ENCODE results near the gene VEPH1. TPM values are rescaled to one million over a fixed set of nuclear protein-coding genes. Genes with fewer than 3 reads are reported as not detected.

VEPH1 gene
- total RNA-seq, 1 experiment from 2014 or later = not detected

DNA sequence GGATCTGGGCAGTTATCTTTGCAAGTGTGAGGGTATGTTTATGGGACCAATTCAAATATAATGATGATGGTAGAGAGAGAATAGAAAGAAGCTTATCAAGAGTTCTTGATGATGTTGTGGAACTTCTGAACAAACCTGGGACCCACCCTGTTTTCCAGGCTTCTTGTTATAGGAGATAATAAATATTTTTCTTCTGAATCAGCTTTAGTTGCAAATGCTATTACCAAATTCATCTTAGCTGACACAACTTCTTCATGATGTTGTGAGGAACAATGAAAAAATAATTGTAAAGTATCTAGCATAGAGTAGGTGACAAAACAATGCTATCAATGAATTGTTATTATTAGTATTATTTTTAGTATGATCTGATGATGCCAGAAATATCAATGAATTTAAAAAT, 110.1 kb downstream of the VEPH1 start:
- H3K4me3 ChIP-seq = no peak overlapping the region
- H3K9me3 ChIP-seq = no peaks in the 10 kb centered on the region; the same call in 1 of the 2 replicates
- no peak for DNase-seq
- no peaks in the 10 kb centered on the region for H3K36me3 ChIP-seq
- no peaks in the 10 kb centered on the region for H3K27me3 ChIP-seq

GRCh38 chr3:157392104-157392503, 111.1 kb downstream of the VEPH1 start:
- DNase-seq = no peak

DNA sequence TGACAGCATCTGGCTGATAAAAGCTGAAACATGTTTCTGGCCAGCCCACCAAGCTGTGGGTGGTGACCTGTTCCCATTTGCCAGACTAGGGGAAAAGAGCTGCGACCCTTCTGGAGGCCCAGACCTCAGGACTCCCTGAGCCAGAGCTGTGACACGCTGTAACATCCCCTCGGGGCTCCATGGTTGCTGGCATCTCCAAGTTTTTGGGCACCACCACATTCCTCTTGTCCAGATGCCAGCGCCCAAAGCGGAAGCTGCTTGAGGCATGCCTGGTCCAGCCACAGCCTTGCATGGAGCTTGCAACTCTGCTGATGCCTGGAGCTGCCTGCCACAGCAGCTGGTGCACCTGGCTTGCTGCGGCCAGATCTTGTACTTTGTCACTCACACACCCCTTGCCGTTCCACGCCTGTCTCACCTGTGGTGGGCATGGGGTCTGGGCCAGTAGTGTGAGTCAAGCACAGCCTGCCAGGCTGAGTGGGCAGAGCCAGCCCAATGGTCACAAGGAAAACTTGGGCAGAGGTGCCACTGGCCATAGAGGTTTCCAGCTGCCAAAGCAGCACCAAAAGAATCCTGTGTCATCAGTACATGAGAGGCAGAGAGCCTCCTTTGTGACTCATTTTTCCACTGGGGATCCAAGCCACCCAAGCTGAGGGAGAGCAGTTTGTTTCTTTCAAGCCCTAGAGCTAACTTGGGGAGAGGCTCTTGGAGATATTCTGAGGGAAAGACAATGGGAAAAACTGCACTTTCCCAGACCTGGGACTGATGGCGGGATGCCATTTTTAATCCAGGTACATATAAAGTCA, 112.3 kb downstream of the VEPH1 start:
- H3K36me3 ChIP-seq = no peaks in the 10 kb centered on the region
- no peaks in the 10 kb centered on the region; the same call in 1 of the 2 replicates for H3K9me3 ChIP-seq
- no peaks in the 10 kb centered on the region for H3K27me3 ChIP-seq
- no peak overlapping the region for H3K4me3 ChIP-seq
- peak; percentile 25 for DNase-seq

More at GRCh38 chr3:157392104-157392503, 111.1 kb downstream of the VEPH1 start:
- Histone ChIP-seq H3K27me3 (no peaks in the 10 kb centered on the region), H3K9me3 (no peaks in the 10 kb centered on the region; the same call in 1 of the 2 replicates), H3K36me3 (no peaks in the 10 kb centered on the region), H3K4me3 (no peak overlapping the region)

DNA sequence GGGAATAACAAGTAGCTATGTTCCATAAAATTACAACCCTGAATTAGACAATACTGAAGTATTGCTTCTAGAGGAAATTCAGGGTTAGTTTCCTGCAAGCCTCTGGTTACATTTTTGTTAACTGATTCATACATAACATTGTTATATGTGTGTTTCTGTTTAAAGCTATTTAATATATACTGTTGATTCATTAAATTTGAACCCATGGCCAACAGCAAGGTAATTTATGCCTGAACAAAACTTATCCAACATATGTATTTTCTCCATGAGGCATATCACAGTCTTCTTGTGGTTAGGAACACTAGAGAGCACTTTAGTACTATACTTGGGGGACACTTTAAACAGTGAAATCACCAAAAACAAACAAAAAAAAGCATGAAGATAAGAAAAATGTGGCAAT, 114.2 kb downstream of the VEPH1 start:
- no peaks in the 10 kb centered on the region for H3K27me3 ChIP-seq
- DNase-seq = no peak
- no peaks in the 10 kb centered on the region for H3K36me3 ChIP-seq
- H3K9me3 ChIP-seq = no peaks in the 10 kb centered on the region; the same call in 1 of the 2 replicates
- H3K4me3 ChIP-seq = no peak overlapping the region

GRCh38 chr3:157387708-157388435, 115.3 kb downstream of the VEPH1 start:
- no peak for DNase-seq
- Histone ChIP-seq H3K9me3 (no peaks in the 10 kb centered on the region), H3K27me3 (no peaks in the 10 kb centered on the region), H3K4me3 (no peak overlapping the region), H3K36me3 (no peaks in the 10 kb centered on the region)

- DNase-seq = no peak
- Histone ChIP-seq H3K36me3 (no peaks in the 10 kb centered on the region), H3K27me3 (no peaks in the 10 kb centered on the region), H3K9me3 (no peaks in the 10 kb centered on the region), H3K4me3 (no peak overlapping the region)
Observed at GRCh38 chr3:157384491-157384890, 118.7 kb downstream of the VEPH1 start.

DNA sequence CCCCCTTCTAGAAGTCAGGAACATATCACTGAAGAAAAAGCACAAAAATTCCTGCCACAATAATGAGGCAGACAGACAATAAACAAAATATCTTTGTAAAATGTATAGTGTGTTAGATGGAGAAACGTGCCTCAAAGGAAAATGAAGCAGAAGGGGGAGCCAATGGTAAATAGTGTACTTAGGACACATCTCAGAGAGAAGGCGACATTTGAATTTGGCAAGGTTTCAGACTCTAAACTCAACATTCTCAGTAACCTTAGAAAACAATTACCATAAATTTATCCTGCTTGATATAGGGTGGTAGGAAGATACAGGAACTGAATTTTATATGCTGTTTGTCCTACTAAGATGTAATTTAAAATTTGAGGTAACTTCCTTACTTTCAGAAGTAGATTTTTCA, 119.2 kb downstream of the VEPH1 start:
- no peaks in the 10 kb centered on the region for H3K27me3 ChIP-seq
- H3K9me3 ChIP-seq = no peaks in the 10 kb centered on the region
- no peaks in the 10 kb centered on the region for H3K36me3 ChIP-seq
- no peak overlapping the region for H3K4me3 ChIP-seq
- no peak for DNase-seq

GRCh38 chr3:157381606-157382005, 121.6 kb downstream of the VEPH1 start:
- Histone ChIP-seq H3K4me3 (no peak overlapping the region), H3K9me3 (no peaks in the 10 kb centered on the region), H3K36me3 (no peaks in the 10 kb centered on the region), H3K27me3 (no peaks in the 10 kb centered on the region)
- DNase-seq = no peak

- H3K9me3 ChIP-seq = no peaks in the 10 kb centered on the region
Observed at GRCh38 chr3:157379525-157380140, 123.6 kb downstream of the VEPH1 start.

GRCh38 chr3:157376603-157377300, 126.5 kb downstream of the VEPH1 start:
- no peak for DNase-seq
- H3K27me3 ChIP-seq = no peaks in the 10 kb centered on the region

More at GRCh38 chr3:157379525-157380140, 123.6 kb downstream of the VEPH1 start:
- no peaks in the 10 kb centered on the region for H3K36me3 ChIP-seq
- DNase-seq = no peak
- H3K27me3 ChIP-seq = no peaks in the 10 kb centered on the region
- no peak overlapping the region for H3K4me3 ChIP-seq

GRCh38 chr3:157375342-157375986, 127.8 kb downstream of the VEPH1 start:
- Histone ChIP-seq H3K36me3 (no peaks in the 10 kb centered on the region), H3K27me3 (no peaks in the 10 kb centered on the region), H3K4me3 (no peak overlapping the region), H3K9me3 (no peaks in the 10 kb centered on the region)
- no peak for DNase-seq

More at GRCh38 chr3:157376603-157377300, 126.5 kb downstream of the VEPH1 start:
- Histone ChIP-seq H3K36me3 (no peaks in the 10 kb centered on the region), H3K9me3 (no peaks in the 10 kb centered on the region), H3K4me3 (no peak overlapping the region)

- Histone ChIP-seq H3K4me3 (no peak overlapping the region), H3K36me3 (no peaks in the 10 kb centered on the region), H3K27me3 (no peaks in the 10 kb centered on the region), H3K9me3 (no peaks in the 10 kb centered on the region)
- DNase-seq = no peak
Observed at GRCh38 chr3:157374933-157375332, 128.3 kb downstream of the VEPH1 start.

- no peak overlapping the region for H3K4me3 ChIP-seq
- no peaks in the 10 kb centered on the region for H3K9me3 ChIP-seq
- H3K36me3 ChIP-seq = no peaks in the 10 kb centered on the region
- H3K27me3 ChIP-seq = no peaks in the 10 kb centered on the region
- DNase-seq = no peak
Observed at GRCh38 chr3:157373783-157374182, 129.4 kb downstream of the VEPH1 start.

GRCh38 chr3:157370867-157371266, 132.3 kb downstream of the VEPH1 start:
- no peak for DNase-seq
- Histone ChIP-seq H3K27me3 (no peaks in the 10 kb centered on the region), H3K9me3 (no peaks in the 10 kb centered on the region), H3K36me3 (no peaks in the 10 kb centered on the region), H3K4me3 (no peak overlapping the region)

DNA sequence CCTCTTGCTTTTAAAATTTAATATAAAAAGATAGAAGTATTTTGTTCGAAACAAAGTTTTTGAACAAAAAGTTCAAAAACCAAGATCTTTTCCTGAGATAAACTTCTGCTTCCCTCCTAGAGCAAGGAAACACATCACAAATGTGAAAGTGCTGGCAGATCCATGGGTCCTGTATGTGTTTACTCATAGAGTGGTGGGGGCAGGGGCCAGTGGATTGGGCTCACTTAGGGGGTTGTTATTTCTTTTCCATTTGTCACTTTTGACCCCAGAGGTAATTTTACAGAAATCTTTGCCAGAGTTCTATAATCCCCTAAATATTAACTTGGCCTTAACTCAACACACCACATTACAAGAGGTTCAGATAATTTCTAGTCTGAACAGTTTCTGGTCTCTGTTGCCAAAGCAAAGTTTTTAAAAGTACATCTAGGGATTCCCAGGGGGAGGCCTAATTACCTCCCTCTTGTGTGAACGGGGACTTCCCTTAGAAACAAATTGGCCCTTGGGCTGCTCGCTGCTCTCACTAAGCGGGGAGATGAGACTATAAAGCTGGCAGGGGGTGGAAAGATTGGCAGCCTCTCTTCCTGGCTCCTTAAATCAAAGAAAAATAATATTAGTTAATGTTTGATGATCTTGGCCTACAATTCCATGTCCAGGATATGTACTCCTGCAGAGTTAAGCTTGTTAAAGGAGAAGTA, 133.3 kb downstream of the VEPH1 start:
- DNase-seq = peak; percentile 90
- no peaks in the 10 kb centered on the region for H3K27me3 ChIP-seq
- no peak overlapping the region for H3K4me3 ChIP-seq
- H3K36me3 ChIP-seq = no peaks in the 10 kb centered on the region
- no peaks in the 10 kb centered on the region for H3K9me3 ChIP-seq

- DNase-seq = no peak
- Histone ChIP-seq H3K36me3 (no peaks in the 10 kb centered on the region), H3K9me3 (no peaks in the 10 kb centered on the region), H3K27me3 (no peaks in the 10 kb centered on the region), H3K4me3 (no peak overlapping the region)
Observed at GRCh38 chr3:157368171-157368570, 135.0 kb downstream of the VEPH1 start.
